Renal cortex interstitium (tissue), 11 donors: Measurements from ENCODE around the gene SIX1. TPM values are rescaled to one million over a fixed set of nuclear protein-coding genes. Genes with fewer than 3 reads are reported as not detected.

ENCODE experiments used
- DNase-seq, 11 donors: peaks; one replicate each; pipeline ENCODE4 v3.0.0-alpha.2; 2013; ENCODE audit warnings: low read depth in 9 of 11, low spot score in 4 of 11; ENCODE audit errors: extremely low read depth in 1 of 11
- polyA plus RNA-seq, 3 donors: library from polyadenylated mRNA; unstranded; fragments of 120-200 nt; gene quantifications; one replicate each; pipeline ENCODE4 v1.2.1, GENCODE V29; 2013; ENCODE audit not compliant: insufficient read length in 3 of 3

Gene SIX1
- polyA plus RNA-seq, 3 donors = 10.2 to 12.7 (median 11.9) TPM

DNA sequence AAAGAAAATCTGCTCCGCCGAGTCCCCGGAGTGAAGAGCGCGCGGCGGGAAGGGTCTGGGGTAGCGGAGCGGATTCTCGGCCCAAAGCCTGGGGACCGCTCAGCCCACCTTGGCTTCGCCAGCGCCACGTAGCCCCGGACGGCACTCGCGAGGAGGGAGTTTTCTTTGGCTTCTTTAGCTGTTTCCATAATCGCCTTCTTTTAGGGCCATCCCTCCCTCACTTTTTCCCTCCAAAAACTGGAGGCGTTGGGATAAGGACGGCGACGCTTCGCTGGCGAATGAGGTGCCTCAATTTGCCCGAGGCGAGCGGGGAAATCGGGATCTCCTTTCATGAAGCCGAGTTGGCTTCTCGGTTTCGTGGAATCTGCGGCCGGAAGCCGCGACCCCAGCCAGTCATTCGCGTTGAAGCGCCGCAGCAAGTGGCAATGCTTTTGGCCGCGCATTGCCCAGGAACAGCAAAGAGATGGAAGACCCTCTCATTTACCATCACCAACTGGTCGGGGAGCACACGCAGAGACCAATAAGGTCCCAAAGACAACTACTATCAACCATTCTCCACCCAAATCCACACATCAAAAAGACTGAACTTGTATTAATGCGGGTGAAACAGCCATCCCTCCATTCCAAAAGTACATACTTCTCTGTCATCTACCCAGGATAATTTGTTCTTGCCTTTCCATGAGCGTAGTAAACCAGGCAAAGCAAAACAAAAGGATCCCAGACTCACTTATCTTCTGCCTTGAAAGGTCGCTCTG lies 8.4 kb upstream of the SIX1 start:
- peak in 1 of 11 donors; percentile 36 for DNase-seq

DNA sequence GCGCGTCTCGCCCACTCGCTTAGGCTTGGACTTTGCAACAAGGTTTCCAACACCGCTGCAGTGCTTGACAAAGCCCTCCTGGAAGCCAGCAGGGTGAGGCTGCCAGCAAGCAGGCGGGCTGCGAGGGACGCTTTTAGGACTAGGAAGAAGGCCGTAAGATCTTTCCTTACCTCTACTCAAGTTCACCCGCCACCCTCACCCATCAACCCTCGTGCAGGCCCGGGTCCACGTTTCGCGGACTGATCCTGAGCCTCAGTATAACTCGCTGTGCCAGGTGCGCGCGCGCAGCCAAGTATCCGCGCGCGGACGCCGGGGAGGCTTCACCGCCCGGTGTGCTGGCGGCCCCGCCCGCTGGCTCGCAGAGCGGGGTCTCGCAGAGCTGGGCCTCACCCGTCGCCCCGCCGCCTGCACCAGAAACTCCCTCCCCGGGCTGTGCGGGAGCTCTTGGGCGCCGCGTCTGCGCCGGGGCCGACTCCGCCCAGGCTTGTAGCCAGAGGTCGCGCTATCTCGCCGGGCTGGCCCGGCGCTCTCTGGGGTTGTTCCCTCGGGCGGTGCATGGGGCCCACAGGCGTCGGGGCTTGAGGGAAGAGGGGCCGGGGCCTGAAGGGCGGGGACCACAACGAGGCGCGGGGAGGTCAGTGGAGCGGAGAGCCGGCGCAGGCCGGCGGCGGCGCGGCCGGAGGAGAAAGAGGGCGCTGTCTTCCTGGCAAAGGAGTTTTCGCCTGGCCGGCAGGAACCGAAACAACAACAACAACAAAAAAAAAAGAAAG lies 7.6 kb upstream of the SIX1 start:
- DNase-seq = peak in 1 of 11 donors; percentile 51

- DNase-seq = peak in 1 of 11 donors; percentile 20
Measured at GRCh38 chr14:60655898-60656685, 6.8 kb upstream of the SIX1 start.

GRCh38 chr14:60655119-60655897 lies 6.0 kb upstream of the SIX1 start:
- no peak for DNase-seq

GRCh38 chr14:60654334-60654821 lies 5.1 kb upstream of the SIX1 start:
- no peak for DNase-seq

- no peak for DNase-seq
Measured at GRCh38 chr14:60653701-60654161, 4.5 kb upstream of the SIX1 start.

DNA sequence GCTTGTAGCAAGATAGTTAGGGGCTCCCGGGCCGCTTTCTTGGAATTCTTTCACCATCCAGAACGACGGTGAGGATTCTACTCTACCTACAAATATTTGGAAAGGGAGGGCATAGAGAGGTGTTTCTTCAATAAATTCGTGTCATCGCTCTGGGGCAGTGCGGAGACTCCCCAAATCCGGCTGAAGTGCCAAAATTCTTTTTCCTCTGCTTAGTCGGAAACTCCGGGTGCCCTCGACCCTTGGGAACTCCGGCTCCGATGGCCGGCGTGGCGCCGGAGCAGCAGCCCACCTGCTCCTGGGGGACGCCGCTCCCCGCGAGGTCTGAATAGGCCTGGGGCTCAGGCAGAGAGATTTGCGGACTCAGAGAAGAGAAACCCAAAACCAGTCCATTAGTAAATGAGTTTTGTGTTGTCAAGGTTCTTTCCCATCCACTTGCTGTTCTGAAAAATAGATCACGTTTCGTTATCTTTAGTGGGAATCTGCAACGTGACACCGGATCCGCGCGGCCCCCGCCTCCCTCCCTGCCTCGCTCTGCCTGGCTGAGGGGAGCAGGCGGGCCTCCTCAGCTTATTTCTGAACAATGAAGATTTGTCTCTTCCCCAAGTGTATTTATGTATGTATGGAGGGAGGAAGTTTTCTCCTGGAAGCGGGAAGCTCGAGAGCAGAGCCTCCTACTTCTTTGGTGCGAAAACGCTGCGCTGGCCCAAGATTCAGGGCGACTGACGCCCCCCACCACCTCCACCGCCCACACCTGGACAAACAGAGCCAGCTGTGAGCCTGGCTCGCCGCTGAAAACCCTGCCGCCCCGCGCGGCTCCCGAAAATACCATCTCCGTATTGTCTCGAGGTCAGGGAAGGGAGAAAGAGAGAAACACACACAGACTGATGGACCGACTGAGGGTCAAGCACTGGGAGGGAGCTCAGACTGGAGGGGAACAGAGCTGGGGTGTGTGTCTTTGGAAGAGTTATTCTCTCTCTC lies 3.7 kb upstream of the SIX1 start:
- DNase-seq = peak in 1 of 11 donors; percentile 36

DNA sequence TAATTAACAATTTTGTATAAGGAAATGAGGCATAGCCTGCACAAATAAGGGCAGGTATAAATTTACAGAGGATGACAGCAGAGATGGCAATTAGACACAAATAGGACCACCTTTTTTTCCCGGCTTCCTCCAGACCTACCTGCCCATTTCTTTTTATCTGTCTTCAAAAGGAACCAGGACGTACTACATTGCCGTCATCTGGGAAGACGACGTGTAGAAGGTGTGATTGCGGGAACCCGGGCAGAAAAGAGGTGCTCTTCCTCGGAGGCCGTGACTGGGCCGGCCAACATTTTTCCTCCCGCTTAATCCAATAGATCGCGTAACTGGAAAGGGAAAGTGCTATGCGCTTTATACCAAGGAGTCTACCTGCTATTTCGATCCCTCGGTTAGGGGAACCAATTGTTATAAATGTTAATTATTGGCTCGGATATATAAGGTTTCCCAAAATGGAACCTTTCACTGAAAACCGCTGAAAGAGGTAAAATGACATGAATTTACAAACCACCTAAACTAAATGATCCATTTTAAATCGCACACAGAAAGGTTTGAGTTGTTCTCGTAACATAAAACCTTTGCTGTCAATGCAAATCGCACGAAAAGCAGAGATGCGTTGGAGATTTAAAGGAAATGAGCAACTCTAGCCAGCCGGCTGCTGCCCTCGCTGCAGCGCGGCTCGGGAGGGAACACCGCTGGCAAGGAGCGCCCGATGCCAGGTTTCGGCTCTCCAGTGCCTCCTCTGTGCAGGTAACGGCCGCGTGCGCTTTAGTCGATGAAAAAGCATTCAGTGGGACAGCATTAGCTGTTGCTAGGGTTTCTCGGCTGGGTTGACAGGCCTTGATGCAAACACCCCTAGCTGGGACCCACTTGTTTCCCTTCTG lies 2.8 kb upstream of the SIX1 start:
- DNase-seq = peak in 1 of 11 donors; percentile 18

GRCh38 chr14:60651086-60651795 lies 2.0 kb upstream of the SIX1 start:
- DNase-seq = no peak

- DNase-seq = peak in 1 of 11 donors; percentile 33
Measured at GRCh38 chr14:60650373-60650961, 1.2 kb upstream of the SIX1 start.

GRCh38 chr14:60649875-60650372 lies 647 bp upstream of the SIX1 start:
- DNase-seq = no peak

- DNase-seq = no peak
Measured at GRCh38 chr14:60648249-60648933, 886 bp downstream of the SIX1 start.

DNA sequence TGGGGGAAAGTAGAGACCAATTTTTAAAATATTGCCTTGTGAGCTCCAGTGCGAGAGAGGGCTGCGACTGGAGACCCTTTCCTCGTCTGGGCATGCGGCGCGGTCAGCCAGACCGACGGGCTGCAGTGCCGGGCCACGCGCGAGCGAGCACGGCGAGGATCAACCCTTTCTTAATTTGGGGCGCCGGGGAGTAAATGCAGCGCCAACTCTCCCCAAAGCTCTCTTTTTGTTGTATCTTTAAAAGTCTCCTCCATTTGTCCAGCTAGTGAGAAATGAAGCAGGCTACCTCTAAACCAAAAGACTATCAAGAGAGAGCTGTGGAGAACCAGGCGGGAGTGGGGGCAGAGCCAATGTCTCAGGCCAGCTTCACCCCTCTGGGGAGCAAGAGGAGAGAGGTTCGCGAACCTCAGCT lies 1.4 kb downstream of the SIX1 start:
- DNase-seq = no peak

- DNase-seq = no peak
Measured at GRCh38 chr14:60647081-60647836, 2.0 kb downstream of the SIX1 start.
